GM12878 (cell line): ENCODE measurements around the gene CDKL5. TPM values are rescaled to one million over a fixed set of nuclear protein-coding genes. Genes with fewer than 3 reads are reported as not detected.

Experiments
- ATAC-seq: fragments of 200-7000 bp; cut with Tn5 transposase; 3 replicates; pipeline ENCODE4 v1.9.1; 2020; ENCODE audit warnings: mild to moderate bottlenecking, moderate library complexity
- BruUV-seq: library from RNA; stranded (reverse); fragments of 400-500 nt; replicated peaks from 2 replicates; lab custom pipeline; 2021; lab: Mats Ljungman, UMichigan
- CTCF ChIA-PET: fragments of 300-600 bp; sonication (Branson Sonifier 250); formaldehyde crosslinking; extraction: SDS; loops from one replicate; lab custom pipeline; 2021; ENCODE audit warnings: inconsistent platforms; lab: Yijun Ruan, JAX
- POLR2A ChIA-PET: fragments of 350-600 bp; formaldehyde crosslinking; extraction: SDS; loops from one replicate; lab custom pipeline; 2021; ENCODE audit warnings: inconsistent platforms; lab: Charles Lee
- RAD21 ChIA-PET: fragments of 300-600 bp; sonication (Branson Sonifier 250); formaldehyde crosslinking; loops from one replicate; lab custom pipeline; 2023; ENCODE audit warnings: antibody characterized with exemption; ENCODE audit not compliant: unreplicated experiment; lab: Charles Lee
- SMC1A ChIA-PET: fragments of 300-600 bp; sonication (Branson Sonifier 250); formaldehyde crosslinking; loops from one replicate; lab custom pipeline; 2023; ENCODE audit not compliant: unreplicated experiment, uncharacterized antibody; lab: Charles Lee
- DNase-seq: peaks from one replicate; pipeline ENCODE4 v3.0.0-alpha.2; 2011; ENCODE audit warnings: low read depth, low spot score
- FAIRE-seq: peaks from 3 replicates; lab custom pipeline; 2011; peaks lifted over from hg19 to GRCh38; lab: Jason Lieb, UNC
- H2AFZ ChIP-seq: 2 replicates; pipeline ENCODE4 v1.6.0; 2011; ENCODE audit warnings: low read depth, low read length, control low read depth; ENCODE audit not compliant: control insufficient read depth
- H3K27ac ChIP-seq: 2 replicates; pipeline ENCODE4 v1.5.1; 2011; ENCODE audit warnings: control low read depth; ENCODE audit not compliant: control insufficient read depth, insufficient read depth
- H3K27me3 ChIP-seq, 2 experiments: replicated peaks in 1 of 2; 2 replicates each; pipeline versions ENCODE4 v1.6.0 to v1.6.1; 2011; ENCODE audit warnings: low read length in 1 of 2; ENCODE audit not compliant: control insufficient read depth in 2 of 2, insufficient read depth in 2 of 2
- H3K36me3 ChIP-seq, 2 experiments: 2 replicates each; pipeline ENCODE4 v1.5.1; 2011; ENCODE audit warnings: low read length in 1 of 2; ENCODE audit not compliant: control insufficient read depth in 2 of 2, insufficient read depth in 2 of 2
- H3K4me1 ChIP-seq: 2 replicates; pipeline ENCODE4 v1.6.1; 2011; ENCODE audit warnings: mild to moderate bottlenecking, low read length, moderate library complexity, mixed read lengths; ENCODE audit not compliant: control insufficient read depth, insufficient read depth
- H3K4me2 ChIP-seq: 2 replicates; pipeline ENCODE4 v1.6.0; 2011; ENCODE audit warnings: control low read depth; ENCODE audit not compliant: control insufficient read depth, insufficient read depth
- H3K4me3 ChIP-seq: fragments of 200-600 bp; sonication (generic); 2 replicates; pipeline ENCODE4 v1.5.1; 2016
- H3K79me2 ChIP-seq: 2 replicates; pipeline ENCODE4 v1.6.0; 2011; ENCODE audit warnings: low read length; ENCODE audit not compliant: control insufficient read depth, insufficient read depth
- H3K9ac ChIP-seq: 2 replicates; pipeline ENCODE4 v1.8.0; 2011; ENCODE audit warnings: low read length, control low read depth, mixed read lengths; ENCODE audit not compliant: control insufficient read depth, insufficient read depth
- H3K9me3 ChIP-seq: replicated peaks from 3 replicates; pipeline ENCODE4 v1.5.1; 2011; ENCODE audit warnings: mild to moderate bottlenecking, low read length; ENCODE audit not compliant: control insufficient read depth, insufficient read depth
- H4K20me1 ChIP-seq: 2 replicates; pipeline ENCODE4 v1.6.0; 2011; ENCODE audit not compliant: control insufficient read depth, insufficient read depth
- IKZF2 ChIP-seq, 2 experiments: fragments of 450-650 bp; IDR thresholded peaks; 2 replicates each; pipeline ENCODE4 v1.6.1; 2017; ENCODE audit warnings: mild to moderate bottlenecking in 2 of 2, moderate library complexity in 2 of 2
- NFYA ChIP-seq: IDR thresholded peaks from 2 replicates; pipeline ENCODE4 v1.6.1; 2011; ENCODE audit warnings: low read depth, mild to moderate bottlenecking, low read length, improper control_type of control experiment, borderline replicate concordance
- SREBF1 ChIP-seq: IDR thresholded peaks from 2 replicates; pipeline ENCODE4 v1.6.1; 2012; ENCODE audit warnings: mild to moderate bottlenecking, low read length
- STAT3 ChIP-seq: IDR thresholded peaks from 2 replicates; pipeline ENCODE4 v1.6.1; 2011; ENCODE audit warnings: low read depth, low read length, improper control_type of control experiment
- in situ Hi-C: fragments of 300-500 bp; cut with MboI; formaldehyde crosslinking; loops from 9 replicates; pipeline ENCODE4 v1.14.3; 2018; ENCODE audit warnings: mixed read lengths
- intact Hi-C: fragments of 100-400 bp; cut with micrococcal nuclease; formaldehyde crosslinking; loops from one replicate; pipeline ENCODE4 v1.14.2; 2022; ENCODE audit not compliant: unreplicated experiment
- polyA plus RNA-seq, 11 experiments: library from polyadenylated mRNA; depleted of rRNA in 4 of 11; unstranded in 6 of 11; stranded (reverse) in 5 of 11; fragments of >200 nt; fragmentation: Nextera tagmentation in 4 of 11; fragmentation: Illumina TruSeq in 1 of 11; extraction: Ambion mirVana in 4 of 11; extraction: Trizol in 1 of 11; gene quantifications; 1 replicate in 1 of 11; 2 replicates in 10 of 11; pipeline versions ENCODE4 v1.2.1 to v1.2.3, GENCODE V29; 2011 to 2016; ENCODE audit warnings: inconsistent platforms in 2 of 11, missing spikeins in 2 of 11, low read depth in 1 of 11
- total RNA-seq, 4 experiments: library from RNA; depleted of rRNA in 3 of 4; stranded (reverse); fragments of >200 nt in 3 of 4; fragmentation: Illumina TruSeq in 1 of 4; extraction: Trizol in 1 of 4; gene quantifications; 2 replicates each; pipeline versions ENCODE4 v1.2.1 to v1.2.3, GENCODE V29; 2013 to 2021
- TF ChIP-seq, protein P1 (sequence below): fragments of 450-650 bp; formaldehyde crosslinking; IDR thresholded peaks from 2 replicates; pipeline ENCODE4 v1.5.0; 2022; ENCODE audit warnings: mild to moderate bottlenecking, missing genetic modification characterization
- TF ChIP-seq, protein P2 (sequence below): fragments of 450-650 bp; IDR thresholded peaks from 2 replicates; pipeline ENCODE4 v1.6.1; 2016; ENCODE audit warnings: mild to moderate bottlenecking

Gene CDKL5
- total and polyA plus RNA-seq, 10 of the 15 experiments (the other 5 are each of a cell fraction or from before 2014, with no cell fraction given): 1.4 to 14.5 (median 6.3) TPM

DNA sequence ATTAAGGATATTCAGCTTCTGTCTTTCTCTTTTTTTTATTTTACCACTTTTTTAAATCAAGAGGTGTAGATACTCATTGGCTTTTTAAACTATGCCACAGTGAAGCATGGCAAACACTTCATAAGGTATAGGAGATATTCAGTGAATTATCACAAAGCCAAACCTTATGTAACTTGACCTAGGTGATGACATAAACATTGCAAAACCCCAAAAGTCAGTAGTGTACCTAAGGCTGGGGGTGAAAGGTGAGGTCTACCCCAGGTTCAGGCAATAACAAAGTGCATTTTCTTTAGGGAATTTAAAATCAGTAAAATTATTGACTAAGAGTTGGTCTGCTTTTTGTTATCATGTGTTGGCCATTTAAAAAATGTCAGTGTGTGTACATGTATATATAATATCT lies 39.1 kb downstream of the CDKL5 start:
- FAIRE-seq: no peak
- CTCF ChIA-PET: no interaction called here
- Histone ChIP-seq H3K27ac (no peak overlapping the region), H4K20me1 (no peaks in the 10 kb centered on the region), H3K27me3 (no peaks in the 10 kb centered on the region), H3K79me2 (no peaks in the 10 kb centered on the region), H3K9me3 (no peaks in the 10 kb centered on the region), H3K4me3 (no peak overlapping the region), H3K36me3 (no peaks in the 10 kb centered on the region), H2AFZ (no peak overlapping the region), H3K4me1 (no peaks in the 10 kb centered on the region), H3K4me2 (no peak overlapping the region), H3K9ac (no peak overlapping the region)
- TF ChIP-seq, protein P1, sequence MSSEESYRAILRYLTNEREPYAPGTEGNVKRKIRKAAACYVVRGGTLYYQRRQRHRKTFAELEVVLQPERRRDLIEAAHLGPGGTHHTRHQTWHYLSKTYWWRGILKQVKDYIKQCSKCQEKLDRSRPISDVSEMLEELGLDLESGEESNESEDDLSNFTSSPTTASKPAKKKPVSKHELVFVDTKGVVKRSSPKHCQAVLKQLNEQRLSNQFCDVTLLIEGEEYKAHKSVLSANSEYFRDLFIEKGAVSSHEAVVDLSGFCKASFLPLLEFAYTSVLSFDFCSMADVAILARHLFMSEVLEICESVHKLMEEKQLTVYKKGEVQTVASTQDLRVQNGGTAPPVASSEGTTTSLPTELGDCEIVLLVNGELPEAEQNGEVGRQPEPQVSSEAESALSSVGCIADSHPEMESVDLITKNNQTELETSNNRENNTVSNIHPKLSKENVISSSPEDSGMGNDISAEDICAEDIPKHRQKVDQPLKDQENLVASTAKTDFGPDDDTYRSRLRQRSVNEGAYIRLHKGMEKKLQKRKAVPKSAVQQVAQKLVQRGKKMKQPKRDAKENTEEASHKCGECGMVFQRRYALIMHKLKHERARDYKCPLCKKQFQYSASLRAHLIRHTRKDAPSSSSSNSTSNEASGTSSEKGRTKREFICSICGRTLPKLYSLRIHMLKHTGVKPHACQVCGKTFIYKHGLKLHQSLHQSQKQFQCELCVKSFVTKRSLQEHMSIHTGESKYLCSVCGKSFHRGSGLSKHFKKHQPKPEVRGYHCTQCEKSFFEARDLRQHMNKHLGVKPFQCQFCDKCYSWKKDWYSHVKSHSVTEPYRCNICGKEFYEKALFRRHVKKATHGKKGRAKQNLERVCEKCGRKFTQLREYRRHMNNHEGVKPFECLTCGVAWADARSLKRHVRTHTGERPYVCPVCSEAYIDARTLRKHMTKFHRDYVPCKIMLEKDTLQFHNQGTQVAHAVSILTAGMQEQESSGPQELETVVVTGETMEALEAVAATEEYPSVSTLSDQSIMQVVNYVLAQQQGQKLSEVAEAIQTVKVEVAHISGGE (CRISPR knock-in tag): no peak
- TF ChIP-seq NFYA (no peak), SREBF1 (no peak), IKZF2 (IDR thresholded peaks at IDR 0.05) (no peak), STAT3 (no peak)
- TF ChIP-seq, protein P2, sequence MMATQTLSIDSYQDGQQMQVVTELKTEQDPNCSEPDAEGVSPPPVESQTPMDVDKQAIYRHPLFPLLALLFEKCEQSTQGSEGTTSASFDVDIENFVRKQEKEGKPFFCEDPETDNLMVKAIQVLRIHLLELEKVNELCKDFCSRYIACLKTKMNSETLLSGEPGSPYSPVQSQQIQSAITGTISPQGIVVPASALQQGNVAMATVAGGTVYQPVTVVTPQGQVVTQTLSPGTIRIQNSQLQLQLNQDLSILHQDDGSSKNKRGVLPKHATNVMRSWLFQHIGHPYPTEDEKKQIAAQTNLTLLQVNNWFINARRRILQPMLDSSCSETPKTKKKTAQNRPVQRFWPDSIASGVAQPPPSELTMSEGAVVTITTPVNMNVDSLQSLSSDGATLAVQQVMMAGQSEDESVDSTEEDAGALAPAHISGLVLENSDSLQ: no peak
- no peak for ATAC-seq
- POLR2A ChIA-PET: no interaction called here
- in situ Hi-C loops: no loop called here
- no TSS peak for BruUV-seq
- intact Hi-C loops: no loop called here
- SMC1A ChIA-PET: no interaction called here
- RAD21 ChIA-PET: no interaction called here
- no peak for DNase-seq
